Measurements from ENCODE around the gene CTSC.
A peak's percentile ranks its signal among the peaks of the same experiment; 100 is the strongest.

Gene CTSC

DNA sequence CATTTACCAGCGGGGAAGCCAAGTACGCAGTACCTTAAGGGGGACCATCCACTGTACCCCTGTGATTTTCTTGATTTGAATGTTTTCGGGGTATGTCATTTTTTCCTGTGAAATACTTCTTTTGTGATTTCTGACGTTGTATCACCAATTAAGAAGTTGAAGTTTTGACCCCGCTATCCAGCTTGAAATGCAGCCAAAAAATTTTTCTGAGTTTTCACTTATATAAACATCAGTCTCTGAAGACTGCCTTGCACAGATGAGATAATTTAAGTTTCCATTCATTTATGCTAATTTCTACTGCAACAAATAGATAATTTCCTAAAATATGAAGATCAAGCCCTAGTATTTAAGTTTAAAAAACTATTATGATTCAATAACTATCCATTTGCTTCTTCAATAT is 20.0 kb downstream of the CTSC start:
- DNase-seq (ENCODE audit: low spot score) = no peak

DNA sequence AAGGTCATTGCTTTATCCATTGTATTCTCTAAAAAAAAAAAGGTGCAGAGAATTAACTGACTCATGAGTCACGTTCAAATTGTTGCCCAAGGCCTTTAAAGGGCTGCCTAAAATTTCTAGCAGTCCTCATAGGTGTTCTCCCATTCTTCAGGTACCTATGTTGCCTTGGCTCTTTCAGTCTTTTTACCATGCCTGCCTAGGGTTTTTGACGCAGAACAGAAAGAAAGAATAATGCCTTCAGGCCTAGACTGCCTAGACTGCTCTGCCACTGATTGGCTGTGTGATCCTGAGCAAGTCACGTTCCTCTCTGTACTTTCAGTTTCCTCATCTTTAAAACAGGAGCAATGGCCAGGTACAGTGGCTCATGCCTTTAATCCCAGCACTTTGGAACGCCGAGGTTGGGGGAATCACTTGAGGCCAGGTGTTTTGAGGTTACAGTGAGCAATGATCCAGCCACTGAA is 21.5 kb downstream of the CTSC start:
- no peak for DNase-seq (ENCODE audit: low spot score)

DNA sequence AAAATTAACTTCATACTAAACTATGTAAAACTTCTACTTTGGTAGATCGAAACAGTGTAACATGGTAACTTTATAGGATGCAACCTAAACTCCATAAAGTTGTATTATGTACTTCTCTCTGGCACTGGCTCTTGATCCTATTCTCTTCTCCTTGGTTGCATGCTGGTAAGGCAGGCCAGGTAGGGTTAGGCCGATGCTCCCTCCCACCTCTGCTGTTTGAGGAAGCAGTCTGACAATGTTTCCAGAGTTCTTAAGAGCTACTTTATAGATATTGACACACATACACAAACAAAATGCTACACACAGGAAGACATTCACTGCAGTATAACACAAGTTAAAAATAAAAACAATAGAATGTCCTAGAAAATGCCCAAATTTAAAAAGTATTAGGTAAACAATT is 22.5 kb downstream of the CTSC start:
- no peak for DNase-seq (ENCODE audit: low spot score)

DNA sequence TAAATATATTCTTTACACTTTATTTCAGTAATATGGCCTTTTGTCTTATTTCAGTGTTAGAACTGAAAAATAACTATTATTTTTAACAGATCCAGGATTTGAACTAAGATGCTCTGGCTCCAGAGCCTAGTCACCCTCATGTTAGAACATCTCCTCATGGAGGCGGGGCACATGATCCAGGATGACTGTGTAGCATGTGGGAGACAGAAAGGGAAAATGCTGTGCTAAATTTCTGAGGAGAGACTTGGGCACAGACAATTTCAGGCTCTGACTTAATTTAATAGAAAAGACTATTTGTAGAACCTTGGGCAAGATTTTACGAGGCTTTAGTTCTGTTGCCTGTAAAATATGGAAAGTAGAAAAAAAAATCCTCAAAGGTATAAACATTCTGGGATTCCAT is 24.1 kb downstream of the CTSC start:
- no peak for DNase-seq (ENCODE audit: low spot score)

DNA sequence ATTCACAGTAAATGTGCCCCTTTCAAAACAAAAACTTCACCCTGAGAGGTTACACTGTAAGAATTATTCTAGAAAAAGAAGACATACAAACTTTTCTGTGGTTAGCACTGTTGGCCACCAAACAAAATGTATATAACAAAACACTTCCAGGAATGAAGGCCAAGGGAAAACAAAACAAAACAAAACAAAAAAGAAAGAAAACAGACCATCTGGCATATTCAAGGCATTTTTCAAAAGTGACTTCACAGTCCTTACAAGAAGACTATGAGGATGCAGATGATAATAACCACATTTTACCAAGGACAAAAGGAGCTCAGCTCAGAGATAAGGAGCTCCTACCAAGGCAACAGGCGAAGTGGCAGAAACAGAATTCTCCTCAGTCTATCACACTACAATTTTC is 24.9 kb downstream of the CTSC start:
- DNase-seq (ENCODE audit: low spot score) = no peak

DNA sequence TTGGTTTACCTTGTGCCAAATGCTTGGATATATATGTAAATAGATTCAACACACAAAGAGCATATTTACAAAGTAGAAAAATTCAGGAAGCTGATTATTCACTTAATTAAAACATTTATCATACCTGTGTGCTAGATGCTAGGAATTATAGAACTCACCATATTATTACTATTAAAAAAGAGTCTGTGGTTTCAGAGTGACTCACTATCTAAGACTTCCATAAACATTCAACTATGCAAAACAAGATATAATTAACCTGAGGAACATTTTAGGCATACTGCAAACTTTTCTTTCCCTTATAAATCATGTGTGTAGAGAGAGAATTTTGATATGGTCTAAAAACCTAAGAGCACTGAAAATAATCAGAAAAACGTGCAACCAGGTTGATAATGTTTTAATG is 27.3 kb downstream of the CTSC start:
- DNase-seq (ENCODE audit: low spot score) = no peak

DNA sequence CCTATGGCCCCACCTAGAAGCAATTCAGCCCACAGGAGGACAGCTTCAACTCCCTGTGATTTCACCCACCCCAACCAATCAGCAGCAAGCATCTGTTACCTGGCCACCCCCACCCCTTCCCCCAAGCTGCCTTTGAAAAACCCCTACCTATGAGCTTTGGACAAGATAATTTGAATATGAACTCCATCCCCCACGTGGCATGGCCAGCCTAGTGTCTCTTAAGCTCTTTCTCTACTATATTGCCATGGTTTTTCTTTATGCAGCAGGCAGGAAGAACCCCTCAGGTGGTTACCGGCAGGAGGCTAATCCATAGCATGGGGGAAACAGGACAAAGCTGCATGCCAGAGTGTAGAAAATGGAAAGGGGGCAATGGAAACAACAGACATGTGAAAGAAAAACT is 29.0 kb downstream of the CTSC start:
- DNase-seq (ENCODE audit: low spot score) = no peak

DNA sequence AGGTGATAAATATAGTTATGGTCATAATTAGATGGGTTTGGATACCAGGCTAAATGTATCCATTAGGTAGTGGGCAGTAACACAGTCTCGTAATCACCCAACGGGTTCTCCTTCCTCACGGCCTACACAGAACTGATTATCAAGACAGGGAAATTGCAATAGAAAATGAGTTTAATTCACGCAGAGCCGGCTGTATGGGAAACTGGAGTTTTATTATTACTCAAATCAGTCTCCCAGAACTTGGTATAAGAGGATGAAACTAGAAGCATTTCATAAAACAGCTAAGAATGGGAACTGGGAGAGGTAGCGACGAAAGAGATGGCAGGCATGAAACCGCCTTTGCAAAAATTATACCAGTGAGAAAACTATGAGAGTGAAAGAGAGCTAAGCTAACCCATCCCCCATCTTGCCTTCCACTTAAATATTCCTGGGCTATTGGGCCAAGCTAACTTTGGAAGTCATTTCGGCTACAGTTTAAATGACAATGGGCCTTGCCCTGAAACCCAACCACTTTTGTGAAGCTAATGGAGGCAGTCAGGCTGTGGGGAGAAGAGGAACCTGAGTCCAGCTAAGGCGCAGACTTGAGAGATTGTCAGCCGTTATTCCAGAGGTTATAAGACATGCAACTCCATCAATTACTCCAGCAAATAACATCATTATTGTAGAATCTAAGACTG is 29.6 kb downstream of the CTSC start:
- no peak for DNase-seq (ENCODE audit: low spot score)

DNA sequence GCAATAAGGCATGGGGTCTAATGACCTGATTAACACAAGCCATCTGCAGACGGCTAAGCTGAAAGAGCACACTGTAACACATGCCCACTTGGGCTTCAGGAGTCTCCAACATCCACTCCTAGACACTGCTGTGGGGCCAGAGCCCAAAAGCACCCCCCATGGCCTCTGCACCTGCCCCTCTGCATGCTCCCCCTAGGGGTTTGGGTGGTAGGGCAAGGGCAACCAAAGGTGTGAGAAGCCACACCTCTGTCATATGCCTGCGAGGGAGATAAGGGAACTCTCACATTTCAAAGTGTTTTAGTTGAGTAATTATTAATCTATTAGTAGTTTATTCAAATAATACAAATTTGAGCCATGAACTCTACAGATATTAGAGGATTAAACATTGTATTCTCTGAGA is 30.8 kb downstream of the CTSC start:
- DNase-seq (ENCODE audit: low spot score) = no peak

DNA sequence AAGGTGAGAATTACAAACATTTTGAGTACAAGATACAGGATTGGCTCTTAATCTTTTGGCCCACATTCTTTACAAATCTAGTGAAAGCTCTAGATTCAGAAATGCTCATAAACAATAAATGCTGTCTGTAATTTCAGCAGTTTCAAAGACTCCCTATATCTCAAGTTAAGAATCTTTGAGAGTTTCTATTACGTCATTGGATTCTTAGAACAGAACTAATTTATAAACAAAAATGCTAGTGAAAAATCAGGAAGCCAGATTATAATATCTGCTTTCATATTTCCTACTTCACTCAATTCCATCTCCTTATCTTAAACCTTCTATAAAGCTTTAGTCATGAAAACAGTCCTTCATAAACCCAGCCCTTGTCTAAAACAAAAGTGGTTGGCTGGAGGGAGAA is 32.1 kb downstream of the CTSC start:
- no peak for DNase-seq (ENCODE audit: low spot score)

DNA sequence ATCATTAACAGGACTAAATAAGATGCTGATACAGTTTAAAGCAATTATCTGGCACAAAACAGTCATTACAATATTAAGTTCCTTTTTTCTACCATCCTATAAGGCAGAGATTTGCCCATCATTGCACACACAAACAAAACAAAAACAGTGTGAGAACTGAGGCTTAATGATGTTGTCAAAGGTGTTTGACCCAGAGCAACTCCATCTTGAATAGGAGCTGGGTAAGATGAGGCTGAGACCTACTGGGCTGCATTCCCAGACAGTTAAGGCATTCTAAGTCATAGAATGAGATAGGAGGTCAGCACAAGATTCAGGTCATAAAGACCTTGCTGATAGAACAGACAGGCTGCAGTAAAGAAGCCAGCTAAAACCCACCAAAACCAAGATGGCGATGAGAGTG is 33.2 kb downstream of the CTSC start:
- DNase-seq (ENCODE audit: low spot score) = no peak

DNA sequence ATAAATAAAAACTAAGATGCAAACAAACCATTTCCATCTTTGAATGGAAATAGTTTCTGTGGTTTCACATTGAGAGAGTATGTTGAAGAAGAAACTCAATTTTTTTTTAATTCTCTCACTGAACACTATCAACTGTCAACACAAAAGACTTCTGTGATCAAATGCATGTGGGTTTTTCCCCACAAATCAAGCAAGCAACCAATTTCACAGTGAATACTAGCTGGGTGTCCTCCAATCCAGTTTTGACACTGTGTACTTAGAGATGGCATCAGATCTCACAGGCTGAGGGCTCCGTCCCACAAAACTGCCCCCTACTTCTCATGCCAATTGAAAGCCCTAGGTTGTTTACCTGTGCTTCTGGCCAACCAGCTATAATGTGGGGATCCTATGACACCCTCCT is 34.5 kb downstream of the CTSC start:
- DNase-seq (ENCODE audit: low spot score) = no peak

DNA sequence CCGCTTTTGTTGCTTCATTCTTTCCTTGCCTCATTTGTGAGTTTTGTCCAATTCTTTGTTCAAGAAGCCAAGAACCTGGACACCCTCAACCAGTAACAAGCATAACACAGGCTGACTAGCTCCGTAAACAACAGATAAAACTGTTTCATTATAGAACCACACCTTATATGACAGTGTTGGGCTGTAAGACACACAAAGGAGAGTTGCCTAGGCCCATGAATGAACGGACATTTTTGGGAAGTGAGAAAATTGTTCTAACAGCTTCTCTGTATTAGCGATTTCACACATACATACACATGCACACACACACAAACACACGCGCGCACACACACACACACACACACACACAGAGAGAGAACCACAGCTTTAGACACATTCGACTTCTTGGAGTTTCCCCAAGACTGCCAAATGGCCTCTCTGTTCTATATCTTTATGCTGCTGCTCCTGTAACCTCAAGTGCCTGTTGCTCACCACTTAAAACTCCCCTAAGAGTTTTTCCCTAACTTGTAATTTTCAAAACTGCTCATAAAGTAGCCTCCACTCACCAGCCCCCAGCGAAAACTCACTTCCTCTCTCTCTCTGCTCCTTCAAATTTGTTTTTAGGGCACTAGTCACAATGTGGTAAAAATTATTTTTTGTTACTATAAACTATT is 35.9 kb downstream of the CTSC start:
- DNase-seq (ENCODE audit: low spot score) = peak; percentile 35

DNA sequence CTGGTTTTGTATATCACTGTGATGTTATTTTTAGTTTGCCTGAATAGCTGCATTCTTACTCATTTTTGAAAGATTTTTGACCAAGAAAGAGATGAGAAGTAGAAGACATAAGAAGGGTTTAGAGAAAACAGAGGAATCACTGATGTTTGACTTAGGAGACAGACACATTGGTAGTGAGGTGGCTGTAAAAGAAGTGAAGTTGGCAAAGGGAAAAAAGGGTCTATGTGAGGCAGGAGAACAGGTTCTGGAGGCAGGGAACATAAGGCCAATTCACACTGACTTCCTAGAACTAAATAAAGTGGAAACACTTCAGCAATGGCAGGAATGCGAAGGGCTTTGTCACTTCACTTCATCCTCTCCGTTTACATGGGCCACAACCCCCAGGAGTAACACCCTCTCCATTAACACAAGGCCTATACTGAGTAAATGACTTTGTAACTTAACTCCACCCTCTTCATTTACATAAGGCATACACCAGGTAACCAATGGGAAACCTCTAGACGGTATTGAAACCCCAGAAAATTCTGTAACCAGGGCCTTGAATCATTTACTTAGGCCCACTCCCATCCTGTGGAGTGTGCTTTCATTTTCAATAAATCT is 36.5 kb downstream of the CTSC start:
- DNase-seq (ENCODE audit: low spot score) = peak; percentile 36

DNA sequence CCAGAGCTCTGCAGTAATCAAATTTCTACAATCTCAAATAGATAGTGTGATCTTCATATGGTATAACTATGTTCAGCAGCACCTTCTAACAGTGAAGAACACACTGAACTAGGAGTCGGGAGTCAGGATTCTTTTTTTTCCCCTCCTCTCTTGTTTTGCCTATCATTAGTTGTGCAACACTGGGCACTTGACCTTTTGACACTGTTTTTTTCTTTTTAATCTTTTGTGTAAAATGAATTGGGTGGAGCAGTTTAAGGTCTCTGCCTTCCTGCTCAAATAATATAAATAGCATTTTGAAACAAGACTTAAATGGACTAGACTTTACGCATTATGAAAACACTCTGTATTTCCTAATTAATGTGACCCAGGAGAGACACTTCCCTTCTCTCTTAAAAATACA is 39.7 kb downstream of the CTSC start:
- no peak for DNase-seq (ENCODE audit: low spot score)

DNA sequence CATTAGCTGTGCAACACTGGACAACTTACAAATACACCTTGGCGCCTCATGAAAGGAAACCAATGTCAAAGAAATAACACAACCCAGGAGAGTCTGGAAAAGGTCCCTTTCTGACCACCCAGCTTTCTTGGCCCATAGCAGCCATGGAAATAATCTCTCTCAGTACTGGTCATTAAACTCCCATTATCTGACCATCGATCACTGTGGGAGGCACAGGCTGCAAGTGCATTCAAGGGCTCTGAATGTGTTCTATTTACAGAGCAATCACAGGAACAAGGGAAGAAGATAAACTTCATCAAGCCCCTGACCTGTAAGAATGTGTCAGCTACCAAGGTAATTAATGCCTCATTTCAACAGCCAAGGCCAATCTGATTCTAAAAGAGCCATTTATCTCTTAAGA is 40.1 kb downstream of the CTSC start:
- no peak for DNase-seq (ENCODE audit: low spot score)

DNA sequence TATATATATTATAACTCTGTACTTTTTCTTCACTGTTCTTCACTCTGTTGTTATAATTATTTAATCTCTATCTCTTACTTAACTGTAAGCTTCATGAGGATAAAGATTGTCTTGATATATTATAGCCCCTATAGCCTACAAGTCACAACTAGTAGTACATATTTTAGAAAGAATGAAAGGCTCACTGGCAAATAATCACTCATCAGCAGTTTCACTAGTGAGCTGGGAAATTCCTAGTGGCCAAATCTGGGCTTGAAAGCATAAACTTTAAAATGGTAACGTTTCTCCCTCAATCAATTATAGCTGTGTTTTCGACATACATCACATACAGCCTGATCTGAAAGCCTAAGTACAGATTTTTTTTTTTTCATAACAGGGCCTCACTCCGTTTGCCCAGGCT is 42.5 kb downstream of the CTSC start:
- DNase-seq (ENCODE audit: low spot score) = no peak

DNA sequence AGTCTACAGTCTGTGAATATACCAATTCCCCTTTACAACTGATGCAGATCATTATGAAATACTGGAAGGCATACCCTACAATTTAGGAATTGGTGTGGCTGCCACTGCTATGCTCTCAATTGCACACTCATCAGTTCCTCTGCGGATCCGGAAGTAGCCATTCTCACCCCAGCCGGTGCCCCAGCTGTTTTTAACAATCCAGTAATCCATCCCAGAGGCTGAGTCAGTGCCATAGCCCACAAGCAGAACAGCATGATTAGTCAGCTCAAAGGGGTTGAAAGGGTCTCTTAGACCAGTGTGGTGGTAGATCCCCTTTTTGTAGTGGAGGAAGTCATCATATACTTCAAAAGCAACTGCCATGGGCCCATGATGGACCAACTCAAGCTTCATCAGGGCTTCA is 43.6 kb downstream of the CTSC start:
- DNase-seq (ENCODE audit: low spot score) = no peak

DNA sequence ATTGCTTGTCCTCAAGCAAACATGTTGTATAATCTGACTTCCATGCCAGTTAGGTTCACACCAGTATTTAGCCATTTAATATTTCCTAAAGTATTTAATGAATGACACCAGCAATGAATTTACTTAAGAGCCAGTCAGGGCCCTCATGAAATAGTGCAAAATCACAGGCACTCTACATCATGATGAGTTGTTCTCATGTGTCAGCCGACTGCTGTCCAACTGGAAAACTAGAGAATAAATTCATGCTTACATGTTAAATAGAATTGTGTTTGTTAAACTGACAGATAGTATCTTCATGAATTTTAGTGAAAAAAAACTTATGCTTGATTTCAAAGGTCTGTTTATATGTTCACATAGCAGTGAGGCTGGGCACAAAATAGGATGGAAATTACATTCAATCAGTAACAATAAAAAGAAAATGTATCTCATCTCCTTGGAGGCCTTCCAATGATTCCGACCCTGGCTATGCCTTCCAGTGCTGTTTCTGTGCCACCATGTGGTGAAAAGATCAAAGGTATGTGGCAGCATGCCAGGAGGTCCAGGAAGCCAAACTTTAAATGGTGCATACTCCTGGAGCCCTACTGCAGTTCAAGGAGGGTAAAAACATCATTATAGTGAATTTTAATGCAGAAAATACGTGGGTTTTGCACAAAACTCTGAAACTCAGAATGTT is 45.2 kb downstream of the CTSC start:
- DNase-seq (ENCODE audit: low spot score) = no peak

DNA sequence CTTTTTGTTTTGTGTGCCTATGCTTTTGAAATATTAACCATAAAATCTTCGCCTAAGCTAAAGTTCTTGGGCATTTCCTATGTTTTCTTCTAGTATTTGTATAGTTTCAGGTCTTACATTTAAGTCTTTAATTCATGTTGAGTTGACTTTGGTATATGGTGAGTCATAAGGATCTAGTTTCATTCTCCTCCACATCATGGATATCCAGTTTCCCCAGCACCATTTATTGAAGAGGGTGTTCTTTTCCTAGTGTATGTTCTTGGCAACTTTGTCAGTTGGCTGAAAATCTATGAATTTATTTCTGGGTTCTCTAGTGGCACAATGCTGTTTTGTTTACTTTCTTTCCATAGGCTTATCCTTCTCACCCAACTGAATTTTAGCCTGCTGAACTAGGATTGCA is 49.0 kb downstream of the CTSC start:
- no peak for DNase-seq (ENCODE audit: low spot score)

DNA sequence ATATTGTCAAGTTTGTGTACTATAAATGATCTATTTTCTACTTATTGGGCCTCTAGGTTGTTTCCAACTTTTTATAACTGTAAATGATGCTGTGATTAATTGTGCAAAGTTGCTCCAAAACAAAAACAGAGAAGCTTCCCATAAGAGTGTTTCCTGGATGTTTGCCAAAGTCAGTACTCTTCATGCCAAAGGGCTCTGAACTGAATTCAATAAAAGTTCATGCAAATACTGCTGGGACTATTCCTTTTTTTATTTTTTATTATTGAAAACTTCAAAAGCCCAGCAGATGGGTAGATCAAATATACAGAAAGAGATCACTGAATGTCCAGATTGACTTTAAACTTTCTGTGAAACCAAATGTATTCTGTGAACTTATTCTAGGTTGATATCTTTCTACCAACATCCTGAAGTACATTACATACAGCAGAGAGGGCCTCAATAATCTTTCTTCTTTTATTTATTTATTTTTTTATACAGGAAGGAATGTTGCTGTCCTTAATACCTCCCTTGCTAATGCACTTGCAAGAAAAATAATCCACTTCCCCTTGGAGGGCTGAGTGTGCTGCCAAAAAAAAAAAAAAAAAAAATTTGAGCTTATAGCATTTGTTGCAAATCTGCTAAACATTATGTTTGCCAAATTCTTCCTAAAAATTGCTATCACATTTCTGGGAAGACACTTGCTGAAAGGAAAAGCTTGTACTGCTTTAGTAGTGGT is 53.0 kb downstream of the CTSC start:
- DNase-seq (ENCODE audit: low spot score) = no peak

DNA sequence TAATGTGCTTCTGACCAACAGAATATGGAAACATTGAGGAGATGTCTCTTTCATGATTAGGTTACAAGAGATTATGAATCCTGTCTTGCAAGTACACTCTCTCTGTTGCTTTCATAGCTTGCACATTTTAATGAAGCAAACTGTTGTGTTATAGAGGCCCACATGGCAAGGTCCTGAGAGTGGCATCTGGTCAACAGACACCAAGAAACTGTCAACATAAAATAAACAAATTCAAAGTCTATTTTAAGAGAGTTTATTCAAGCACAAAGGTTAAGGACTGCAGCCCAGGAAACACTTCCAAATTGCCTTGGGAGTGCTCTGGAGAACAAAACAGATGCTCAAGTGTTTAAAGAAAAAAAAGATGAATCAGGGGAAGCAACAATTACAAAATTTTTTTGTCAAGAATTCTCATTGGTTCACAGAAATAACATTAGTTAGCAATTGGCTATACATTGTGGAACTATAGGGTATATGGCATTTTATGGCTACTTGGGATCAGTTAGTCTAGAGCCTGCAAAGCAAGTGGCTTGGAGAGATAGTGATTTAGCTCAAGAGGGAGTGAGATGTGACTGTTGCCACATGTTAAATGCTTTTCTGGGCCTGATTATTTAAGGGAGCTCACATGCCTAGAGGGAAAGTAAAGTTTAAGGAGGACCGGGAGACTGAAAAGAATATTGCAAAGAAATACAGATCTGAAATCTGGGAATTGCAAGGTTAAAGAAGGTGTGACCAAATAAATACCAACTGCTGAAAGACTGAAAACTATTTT is 54.6 kb downstream of the CTSC start:
- DNase-seq (ENCODE audit: low spot score) = no peak
